ENCODE results near the gene C3orf20.

DNA sequence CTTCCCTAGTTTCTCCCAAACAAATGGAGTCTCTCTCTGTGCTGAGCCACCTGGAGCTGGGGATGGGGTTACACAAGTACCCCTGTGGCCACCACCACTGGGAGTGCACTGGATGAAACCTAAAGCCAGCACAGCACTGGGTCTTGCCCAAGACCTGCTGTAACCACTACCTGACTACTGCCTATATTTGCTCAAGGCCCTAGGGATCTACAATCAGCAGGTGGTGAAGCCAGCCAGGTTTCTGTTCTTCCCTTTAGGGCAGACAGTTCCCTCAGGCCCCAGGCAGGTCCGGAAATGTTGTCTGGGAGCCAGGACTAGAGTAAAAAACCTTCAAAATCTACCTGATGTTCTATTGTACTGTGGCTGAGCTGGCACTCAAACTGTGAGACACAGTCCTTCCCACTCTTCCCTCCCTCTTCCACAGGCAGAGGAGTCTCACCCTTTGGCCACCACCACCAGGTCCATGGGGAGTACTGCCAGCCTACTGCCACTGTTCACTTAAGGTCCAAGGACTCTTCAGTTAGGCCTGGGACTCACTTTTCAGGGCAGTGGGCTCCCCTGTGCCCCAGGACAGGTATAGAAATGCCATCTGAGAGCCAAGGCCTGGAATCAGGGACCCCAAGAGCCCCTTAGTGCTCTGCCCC is 23.8 kb downstream of the C3orf20 start:
- TF ChIP-seq, protein P1, sequence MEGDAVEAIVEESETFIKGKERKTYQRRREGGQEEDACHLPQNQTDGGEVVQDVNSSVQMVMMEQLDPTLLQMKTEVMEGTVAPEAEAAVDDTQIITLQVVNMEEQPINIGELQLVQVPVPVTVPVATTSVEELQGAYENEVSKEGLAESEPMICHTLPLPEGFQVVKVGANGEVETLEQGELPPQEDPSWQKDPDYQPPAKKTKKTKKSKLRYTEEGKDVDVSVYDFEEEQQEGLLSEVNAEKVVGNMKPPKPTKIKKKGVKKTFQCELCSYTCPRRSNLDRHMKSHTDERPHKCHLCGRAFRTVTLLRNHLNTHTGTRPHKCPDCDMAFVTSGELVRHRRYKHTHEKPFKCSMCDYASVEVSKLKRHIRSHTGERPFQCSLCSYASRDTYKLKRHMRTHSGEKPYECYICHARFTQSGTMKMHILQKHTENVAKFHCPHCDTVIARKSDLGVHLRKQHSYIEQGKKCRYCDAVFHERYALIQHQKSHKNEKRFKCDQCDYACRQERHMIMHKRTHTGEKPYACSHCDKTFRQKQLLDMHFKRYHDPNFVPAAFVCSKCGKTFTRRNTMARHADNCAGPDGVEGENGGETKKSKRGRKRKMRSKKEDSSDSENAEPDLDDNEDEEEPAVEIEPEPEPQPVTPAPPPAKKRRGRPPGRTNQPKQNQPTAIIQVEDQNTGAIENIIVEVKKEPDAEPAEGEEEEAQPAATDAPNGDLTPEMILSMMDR (IDR thresholded peaks at IDR 0.05), result no peak
- no peak for TF ChIP-seq POLR2A (IDR thresholded peaks at IDR 0.05)
